ENCODE measurements around the gene TMEM145. TPM values are rescaled to one million over a fixed set of nuclear protein-coding genes. Genes with fewer than 3 reads are reported as not detected.
A peak's percentile ranks its signal among the peaks of the same experiment; 100 is the strongest.

TMEM145 gene
- total and polyA plus RNA-seq, 9 of the 15 experiments (the other 6 are each of a cell fraction or from before 2014, with no cell fraction given): 0.80 to 5.5 (median 1.9) TPM; not detected in 3

GRCh38 chr19:42313096-42313839, at the start of gene TMEM145 (continued):
- TF ChIP-seq VEZF1 (CRISPR knock-in tag; IDR thresholded peaks at IDR 0.05) (peak; percentile 90), PRMT5 (CRISPR knock-in tag; IDR thresholded peaks at IDR 0.05) (peak; percentile 27; the same call in 1 of the 2 replicates), GMEB1 (CRISPR knock-in tag; IDR thresholded peaks at IDR 0.05) (no peak), SMARCA4 (IDR thresholded peaks at IDR 0.05) (0 out of 2 replicates have a peak, but pooled peaks have one; percentile 15), ZBTB11 (CRISPR knock-in tag; IDR thresholded peaks at IDR 0.05) (peak in 1 of 3 experiments; percentile 65; a peak in 1 of 6 replicates), ZNF134 (CRISPR knock-in tag; conservative IDR thresholded peaks at IDR 0.05) (no peak), ATF7 (IDR thresholded peaks at IDR 0.05) (peak; percentile 35; the same call in 1 of the 2 replicates), BRD4 (IDR thresholded peaks at IDR 0.05) (no peak), ZNF408 (CRISPR knock-in tag; IDR thresholded peaks at IDR 0.05; ENCODE audit: low read depth) (no peak), SFPQ (IDR thresholded peaks at IDR 0.05; ENCODE audit: low read depth, low read length) (no peak)
- TF ChIP-seq, protein P1, sequence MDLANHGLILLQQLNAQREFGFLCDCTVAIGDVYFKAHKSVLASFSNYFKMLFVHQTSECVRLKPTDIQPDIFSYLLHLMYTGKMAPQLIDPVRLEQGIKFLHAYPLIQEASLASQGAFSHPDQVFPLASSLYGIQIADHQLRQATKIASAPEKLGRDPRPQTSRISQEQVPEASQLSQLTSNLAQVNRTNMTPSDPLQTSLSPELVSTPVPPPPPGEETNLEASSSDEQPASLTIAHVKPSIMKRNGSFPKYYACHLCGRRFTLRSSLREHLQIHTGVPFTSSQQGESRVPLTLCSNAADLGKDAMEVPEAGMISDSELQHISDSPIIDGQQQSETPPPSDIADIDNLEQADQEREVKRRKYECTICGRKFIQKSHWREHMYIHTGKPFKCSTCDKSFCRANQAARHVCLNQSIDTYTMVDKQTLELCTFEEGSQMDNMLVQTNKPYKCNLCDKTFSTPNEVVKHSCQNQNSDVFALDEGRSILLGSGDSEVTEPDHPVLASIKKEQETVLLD (IDR thresholded peaks at IDR 0.05): 0 out of 2 replicates have a peak, but pooled peaks have one; percentile 50
- TF ChIP-seq, protein P2, sequence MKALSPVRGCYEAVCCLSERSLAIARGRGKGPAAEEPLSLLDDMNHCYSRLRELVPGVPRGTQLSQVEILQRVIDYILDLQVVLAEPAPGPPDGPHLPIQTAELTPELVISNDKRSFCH (CRISPR knock-in tag; IDR thresholded peaks at IDR 0.05): no peak
- TF ChIP-seq, protein P2 (tag; IDR thresholded peaks at IDR 0.05): peak; percentile 71

All from K562 (cell line).